OCI-LY3 (cell line): ENCODE measurements around the gene MPPED1.

Experiments used
- H2AFZ ChIP-seq: fragments of 200-600, 300-600 bp; shearing (Covaris generic); 2 replicates; pipeline ENCODE4 v1.6.0; 2014; ENCODE audit warnings: antibody characterized with exemption, low read depth, low read length
- H3K27ac ChIP-seq: fragments of 200-600, 300-600 bp; sonication (generic); 2 replicates; pipeline ENCODE4 v1.5.1; 2014; ENCODE audit warnings: mild to moderate bottlenecking, low read length, moderate library complexity, mixed read lengths
- H3K27me3 ChIP-seq: fragments of 200-600, 300-600 bp; sonication (generic); 2 replicates; pipeline ENCODE4 v1.6.1; 2014; ENCODE audit warnings: low read depth, low read length, mixed read lengths
- H3K36me3 ChIP-seq: fragments of 200-600, 300-600 bp; sonication (generic); replicated peaks from 2 replicates; pipeline ENCODE3; 2014; ENCODE audit warnings: low read depth, low read length, mixed read lengths
- H3K4me1 ChIP-seq: fragments of 300-600, 200-600 bp; sonication (generic); 2 replicates; pipeline ENCODE4 v1.6.1; 2014; ENCODE audit warnings: low read length, mixed read lengths
- H3K4me2 ChIP-seq: fragments of 200-600, 300-600 bp; sonication (generic); 2 replicates; pipeline ENCODE4 v1.6.1; 2014; ENCODE audit warnings: low read length, mixed read lengths
- H3K4me3 ChIP-seq: fragments of 300-600, 200-600 bp; sonication (generic); 2 replicates; pipeline ENCODE4 v1.5.1; 2014; ENCODE audit warnings: antibody characterized with exemption, mild to moderate bottlenecking, low read length, moderate library complexity
- H3K79me2 ChIP-seq: fragments of 300-600, 200-600 bp; shearing (Covaris generic); 2 replicates; pipeline ENCODE4 v1.6.1; 2014; ENCODE audit warnings: mild to moderate bottlenecking, low read length, mixed read lengths
- H3K9ac ChIP-seq: fragments of 300-600, 200-600 bp; shearing (Covaris generic); 2 replicates; pipeline ENCODE4 v1.6.0; 2014; ENCODE audit warnings: mild to moderate bottlenecking, low read length, moderate library complexity
- H3K9me3 ChIP-seq: fragments of 200-600, 300-600 bp; shearing (Covaris generic); 2 replicates; pipeline ENCODE4 v1.6.1; 2014; ENCODE audit warnings: low read length, mixed read lengths; ENCODE audit not compliant: insufficient read depth
- H4K20me1 ChIP-seq: fragments of 200-600, 300-600 bp; sonication (generic); 2 replicates; pipeline ENCODE4 v1.6.1; 2016; ENCODE audit warnings: low read length, mixed read lengths; ENCODE audit not compliant: insufficient read depth
- CTCF ChIP-seq: fragments of 200-600, 300-600 bp; sonication (generic); IDR thresholded peaks from 2 replicates; pipeline ENCODE4 v1.5.1; 2014; ENCODE audit warnings: antibody characterized with exemption, low read length, low read depth
- EZH2phosphoT487 ChIP-seq: fragments of 200-600 bp; shearing (Covaris generic); IDR thresholded peaks from 2 replicates; pipeline ENCODE4 v1.6.1; 2018; ENCODE audit warnings: antibody characterized with exemption, mixed run types, low read depth

MPPED1 gene

DNA sequence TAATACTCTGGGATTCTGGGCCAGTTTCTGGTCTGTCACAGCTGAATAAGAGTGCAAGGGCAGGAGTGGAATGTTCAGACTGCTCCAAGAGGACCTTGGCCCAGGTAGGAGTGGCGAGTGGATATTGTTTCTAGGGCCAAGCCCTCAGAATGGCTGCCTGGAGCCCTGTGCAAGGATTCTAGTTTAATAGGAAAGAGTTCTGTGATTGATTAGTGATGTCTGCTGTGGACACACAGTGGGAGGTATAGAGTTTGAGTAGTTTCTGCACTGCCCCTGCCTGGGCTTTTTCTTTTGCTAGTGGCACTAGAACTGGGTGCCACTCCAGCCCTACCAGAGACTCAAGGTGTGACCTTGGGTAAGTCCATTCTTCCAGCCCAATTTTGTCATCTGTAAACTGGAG, 9.7 kb upstream of the MPPED1 start:
- Histone ChIP-seq H3K27ac (no peak overlapping the region), H3K4me2 (no peak overlapping the region), H3K9ac (no peak overlapping the region), H4K20me1 (no peaks in the 10 kb centered on the region), H3K4me1 (no peaks in the 10 kb centered on the region), H3K36me3 (no peaks in the 10 kb centered on the region), H2AFZ (no peak overlapping the region), H3K9me3 (no peaks in the 10 kb centered on the region), H3K27me3 (peaks cover 28% of the 10 kb centered on the region), H3K79me2 (no peaks in the 10 kb centered on the region), H3K4me3 (no peak overlapping the region)
- TF ChIP-seq EZH2phosphoT487 (no peak), CTCF (no peak)

GRCh38 chr22:43404673-43405385, 7.0 kb upstream of the MPPED1 start:
- Histone ChIP-seq H4K20me1 (no peaks in the 10 kb centered on the region), H3K4me2 (no peak overlapping the region), H3K79me2 (no peaks in the 10 kb centered on the region), H3K4me3 (no peak overlapping the region), H2AFZ (no peak overlapping the region), H3K4me1 (no peaks in the 10 kb centered on the region), H3K9me3 (no peaks in the 10 kb centered on the region), H3K27ac (no peak overlapping the region), H3K36me3 (no peaks in the 10 kb centered on the region), H3K9ac (no peak overlapping the region), H3K27me3 (peaks cover 30% of the 10 kb centered on the region)
- no peak for TF ChIP-seq EZH2phosphoT487
- no peak for TF ChIP-seq CTCF

GRCh38 chr22:43406186-43406790, 5.5 kb upstream of the MPPED1 start:
- H3K27ac ChIP-seq, result no peak overlapping the region
- no peak overlapping the region for H3K4me2 ChIP-seq
- TF ChIP-seq EZH2phosphoT487 (no peak), CTCF (no peak)
- no peaks in the 10 kb centered on the region for H3K4me1 ChIP-seq
- H2AFZ ChIP-seq, result no peak overlapping the region
- H3K4me3 ChIP-seq, result no peak overlapping the region
- H3K79me2 ChIP-seq, result no peaks in the 10 kb centered on the region
- H3K36me3 ChIP-seq, result no peaks in the 10 kb centered on the region
- no peaks in the 10 kb centered on the region for H4K20me1 ChIP-seq
- peaks cover 32% of the 10 kb centered on the region for H3K27me3 ChIP-seq
- H3K9ac ChIP-seq, result no peak overlapping the region
- no peaks in the 10 kb centered on the region for H3K9me3 ChIP-seq

DNA sequence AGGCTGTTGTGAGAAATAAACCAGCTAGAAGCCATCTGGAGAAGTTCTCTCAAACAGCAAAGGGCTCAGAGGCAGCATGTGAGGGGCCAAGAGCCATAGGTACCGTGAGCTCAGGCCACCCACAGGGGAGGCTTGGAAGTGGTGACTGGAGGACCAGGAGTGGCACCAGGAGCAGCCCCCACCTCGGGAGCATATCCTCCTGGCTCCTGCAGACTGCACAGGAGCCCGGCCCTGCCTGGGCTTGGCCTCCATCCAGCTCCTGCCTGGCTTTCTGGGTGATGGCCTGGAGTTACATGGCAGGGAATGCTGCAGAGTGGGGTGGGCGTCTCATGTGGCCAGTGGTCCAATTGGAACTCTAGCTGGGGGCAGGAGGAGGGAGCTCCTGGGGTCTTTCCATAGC, 4.2 kb upstream of the MPPED1 start:
- Histone ChIP-seq H2AFZ (no peak overlapping the region), H3K4me1 (no peaks in the 10 kb centered on the region), H3K4me3 (no peak overlapping the region), H3K79me2 (no peaks in the 10 kb centered on the region), H3K9ac (no peak overlapping the region), H3K4me2 (no peak overlapping the region), H3K27ac (no peak overlapping the region), H4K20me1 (no peaks in the 10 kb centered on the region), H3K9me3 (no peaks in the 10 kb centered on the region), H3K27me3 (peaks cover 27% of the 10 kb centered on the region), H3K36me3 (no peaks in the 10 kb centered on the region)
- TF ChIP-seq CTCF, result no peak
